ENCODE results near the gene TMEM175. TPM values are rescaled to one million over a fixed set of nuclear protein-coding genes. Genes with fewer than 3 reads are reported as not detected.
"Not testable (repeated sequence)": the region's sequence is repeated elsewhere in the genome, so short reads cannot be mapped to it uniquely, and the experiment has no call there.

Gene TMEM175
- total RNA-seq, 2 donors from 2014 or later: 26.5 to 39.5 TPM

- no peak for ATAC-seq (ENCODE audit: insufficient number of reproducible peaks, low FRiP score, low read depth)
- no peak for DNase-seq (ENCODE audit: low spot score)
- Histone ChIP-seq H3K27ac (no peak overlapping the region), H3K4me3 (no peak overlapping the region), H3K36me3 (no peaks in the 10 kb centered on the region), H3K4me1 (ENCODE audit: control insufficient read depth in 1 of 2, low read depth in 2 of 2) (peaks cover 12 to 24% of the 10 kb centered on the region in 2 donors), H3K9me3 (no peaks in the 10 kb centered on the region), H3K27me3 (replicated peaks; ENCODE audit: insufficient read depth) (no peaks in the 10 kb centered on the region)
- TF ChIP-seq CTCF (IDR thresholded peaks at IDR 0.05): no peak
These were observed 7.9 kb upstream of the TMEM175 start for GRCh38 chr4:924107-925096.

- H3K36me3 ChIP-seq: no peaks in the 10 kb centered on the region
- TF ChIP-seq CTCF (IDR thresholded peaks at IDR 0.05): no peak
- no peak overlapping the region for H3K27ac ChIP-seq
- no peaks in the 10 kb centered on the region for H3K27me3 ChIP-seq (replicated peaks; ENCODE audit: insufficient read depth)
- no peak overlapping the region for H3K4me3 ChIP-seq
- no peak for DNase-seq (ENCODE audit: low spot score)
- ATAC-seq (ENCODE audit: insufficient number of reproducible peaks, low FRiP score, low read depth): no peak
- H3K4me1 ChIP-seq (ENCODE audit: control insufficient read depth in 1 of 2, low read depth in 2 of 2): peaks cover 15 to 25% of the 10 kb centered on the region in 2 donors
- no peaks in the 10 kb centered on the region for H3K9me3 ChIP-seq
These were observed 7.1 kb upstream of the TMEM175 start for GRCh38 chr4:925171-925570.

- no peak overlapping the region for H3K4me3 ChIP-seq
- no peaks in the 10 kb centered on the region for H3K9me3 ChIP-seq
- H3K36me3 ChIP-seq: no peaks in the 10 kb centered on the region
- ATAC-seq (ENCODE audit: insufficient number of reproducible peaks, low FRiP score, low read depth): no peak
- no peak for DNase-seq (ENCODE audit: low spot score)
- peaks cover 23 to 33% of the 10 kb centered on the region in 2 donors for H3K4me1 ChIP-seq (ENCODE audit: control insufficient read depth in 1 of 2, low read depth in 2 of 2)
- no peak overlapping the region for H3K27ac ChIP-seq
- no peaks in the 10 kb centered on the region for H3K27me3 ChIP-seq (replicated peaks; ENCODE audit: insufficient read depth)
- no peak for TF ChIP-seq CTCF (IDR thresholded peaks at IDR 0.05)
These were observed 6.3 kb upstream of the TMEM175 start for GRCh38 chr4:925771-926500.

GRCh38 chr4:926538-926937, 5.7 kb upstream of the TMEM175 start:
- peaks cover 24 to 37% of the 10 kb centered on the region in 2 donors for H3K4me1 ChIP-seq (ENCODE audit: control insufficient read depth in 1 of 2, low read depth in 2 of 2)
- no peak for TF ChIP-seq CTCF (IDR thresholded peaks at IDR 0.05)
- ATAC-seq (ENCODE audit: insufficient number of reproducible peaks, low FRiP score, low read depth): no peak

GRCh38 chr4:927566-927965, 4.7 kb upstream of the TMEM175 start:
- H3K4me1 ChIP-seq (ENCODE audit: control insufficient read depth in 1 of 2, low read depth in 2 of 2): peaks cover 24 to 38% of the 10 kb centered on the region in 2 donors
- not testable (repeated sequence) for H3K4me3 ChIP-seq; ATAC-seq (ENCODE audit: insufficient number of reproducible peaks, low FRiP score, low read depth)

More at GRCh38 chr4:926538-926937, 5.7 kb upstream of the TMEM175 start:
- no peaks in the 10 kb centered on the region for H3K36me3 ChIP-seq
- H3K27ac ChIP-seq: no peak overlapping the region
- no peaks in the 10 kb centered on the region for H3K9me3 ChIP-seq
- no peak for DNase-seq (ENCODE audit: low spot score)
- H3K27me3 ChIP-seq (replicated peaks; ENCODE audit: insufficient read depth): no peaks in the 10 kb centered on the region
- no peak overlapping the region for H3K4me3 ChIP-seq

More at GRCh38 chr4:927566-927965, 4.7 kb upstream of the TMEM175 start:
- H3K9me3 ChIP-seq; H3K27ac ChIP-seq; H3K27me3 ChIP-seq (replicated peaks; ENCODE audit: insufficient read depth); H3K36me3 ChIP-seq; DNase-seq (ENCODE audit: low spot score): not testable (repeated sequence)

Measured in thoracic aorta (tissue), 2 donors.